ENCODE measurements around the gene UCP3.

Gene UCP3

GRCh38 chr11:74020539-74020938 lies 11.7 kb upstream of the UCP3 start:
- Mint-ChIP-seq H3K4me3 (no peak overlapping the region), H3K36me3 (ENCODE audit: low read depth) (peaks cover 28% of the 10 kb centered on the region), H3K27ac (no peak overlapping the region), H3K27me3 (ENCODE audit: low read depth) (no peaks in the 10 kb centered on the region), H3K4me1 (no peaks in the 10 kb centered on the region), H3K9me3 (no peaks in the 10 kb centered on the region)
- TF ChIP-seq CTCF (IDR thresholded peaks at IDR 0.05; ENCODE audit: unreplicated experiment in 3 of 3), result no peak

GRCh38 chr11:74019860-74020259 lies 11.0 kb upstream of the UCP3 start:
- no peaks in the 10 kb centered on the region for H3K4me1 Mint-ChIP-seq

GRCh38 chr11:74019104-74019738 lies 10.3 kb upstream of the UCP3 start:
- Mint-ChIP-seq H3K9me3 (no peaks in the 10 kb centered on the region), H3K4me3 (no peak overlapping the region), H3K27ac (no peak overlapping the region), H3K4me1 (no peaks in the 10 kb centered on the region), H3K36me3 (ENCODE audit: low read depth) (peaks cover 28% of the 10 kb centered on the region), H3K27me3 (ENCODE audit: low read depth) (no peaks in the 10 kb centered on the region)
- no peak for TF ChIP-seq CTCF (IDR thresholded peaks at IDR 0.05; ENCODE audit: unreplicated experiment in 3 of 3)

More at GRCh38 chr11:74019860-74020259, 11.0 kb upstream of the UCP3 start:
- H3K36me3 Mint-ChIP-seq (ENCODE audit: low read depth), result peaks cover 29% of the 10 kb centered on the region
- no peaks in the 10 kb centered on the region for H3K27me3 Mint-ChIP-seq (ENCODE audit: low read depth)
- H3K27ac Mint-ChIP-seq, result no peak overlapping the region
- no peak overlapping the region for H3K4me3 Mint-ChIP-seq
- no peaks in the 10 kb centered on the region for H3K9me3 Mint-ChIP-seq
- TF ChIP-seq CTCF (IDR thresholded peaks at IDR 0.05; ENCODE audit: unreplicated experiment in 3 of 3), result no peak

- Mint-ChIP-seq H3K4me1 (no peaks in the 10 kb centered on the region), H3K36me3 (ENCODE audit: low read depth) (peaks cover 24% of the 10 kb centered on the region), H3K27me3 (ENCODE audit: low read depth) (no peaks in the 10 kb centered on the region), H3K4me3 (no peak overlapping the region), H3K27ac (no peak overlapping the region), H3K9me3 (no peaks in the 10 kb centered on the region)
- TF ChIP-seq CTCF (IDR thresholded peaks at IDR 0.05; ENCODE audit: unreplicated experiment in 3 of 3), result no peak
Observed at GRCh38 chr11:74018331-74019005, 9.6 kb upstream of the UCP3 start.

GRCh38 chr11:74017631-74018030 lies 8.7 kb upstream of the UCP3 start:
- H3K9me3 Mint-ChIP-seq, result no peaks in the 10 kb centered on the region
- H3K4me3 Mint-ChIP-seq, result no peak overlapping the region
- H3K27me3 Mint-ChIP-seq (ENCODE audit: low read depth), result no peaks in the 10 kb centered on the region
- no peak overlapping the region for H3K27ac Mint-ChIP-seq
- no peak for TF ChIP-seq CTCF (IDR thresholded peaks at IDR 0.05; ENCODE audit: unreplicated experiment in 3 of 3)
- H3K36me3 Mint-ChIP-seq (ENCODE audit: low read depth), result peaks cover 24% of the 10 kb centered on the region
- no peaks in the 10 kb centered on the region for H3K4me1 Mint-ChIP-seq
